OCI-LY3 (cell line): ENCODE data around the gene DCP2.

Experiments used
- CTCF ChIP-seq: fragments of 200-600, 300-600 bp; sonication (generic); IDR thresholded peaks from 2 replicates; pipeline ENCODE4 v1.5.1; 2014; ENCODE audit warnings: antibody characterized with exemption, low read length, low read depth
- EZH2phosphoT487 ChIP-seq: fragments of 200-600 bp; shearing (Covaris generic); IDR thresholded peaks from 2 replicates; pipeline ENCODE4 v1.6.1; 2018; ENCODE audit warnings: antibody characterized with exemption, mixed run types, low read depth

DNA sequence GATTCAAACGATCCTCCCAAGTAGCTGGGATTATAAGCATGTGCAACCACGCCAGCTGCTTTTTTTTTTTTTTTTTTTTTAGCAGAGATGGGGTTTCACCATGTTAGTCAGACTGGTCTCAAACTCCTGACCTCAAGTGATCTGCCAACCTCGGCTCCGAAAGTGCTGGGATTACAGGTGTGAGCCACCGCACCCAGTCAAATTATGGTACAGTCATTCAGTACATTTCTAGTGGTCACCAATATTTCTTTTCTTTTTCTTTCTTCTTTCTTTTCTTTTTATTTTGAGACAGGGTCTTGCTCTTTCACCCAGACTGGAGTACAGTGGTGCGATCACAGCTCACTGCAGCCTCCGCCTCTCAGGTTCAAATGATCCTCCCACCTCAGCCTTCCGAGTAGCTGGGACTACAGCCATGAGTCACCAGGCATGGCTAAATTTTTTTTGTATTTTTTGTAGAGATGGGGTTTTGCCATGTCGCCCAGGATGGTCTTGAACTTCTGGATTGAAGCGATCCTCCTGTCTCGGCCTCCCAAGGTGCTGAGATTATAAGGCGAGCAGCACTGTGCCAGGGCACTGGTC is 25.4 kb upstream of the DCP2 start:
- no peak for TF ChIP-seq CTCF
- TF ChIP-seq EZH2phosphoT487, result no peak
